Measurements from ENCODE around the gene BSN.

GRCh38 chr3:49602049-49602554, 47.8 kb downstream of the BSN start:
- TF ChIP-seq TAF1 (IDR thresholded peaks at IDR 0.05; ENCODE audit: borderline replicate concordance, insufficient read depth, low read length) = no peak
- TF ChIP-seq SIN3A (IDR thresholded peaks at IDR 0.05; ENCODE audit: borderline replicate concordance, insufficient read depth, low read length) = no peak
- no peak for TF ChIP-seq POLR2AphosphoS5 (IDR thresholded peaks at IDR 0.05; ENCODE audit: low read depth, low read length)
- TF ChIP-seq REST (IDR thresholded peaks at IDR 0.05; ENCODE audit: insufficient read depth in 1 of 2, low read depth in 2 of 2, low read length in 2 of 2) = no peak
- no peak for TF ChIP-seq FOXP2 (optimal IDR thresholded peaks at IDR 0.05; ENCODE audit: borderline replicate concordance, extremely low read depth, extremely low read length, insufficient read depth)
